SH-SY5Y (cell line): ENCODE measurements around the gene GCK.

Experiments used
- GATA2 ChIP-seq: IDR thresholded peaks from 2 replicates; pipeline ENCODE4 v1.6.1; 2011; ENCODE audit warnings: mild to moderate bottlenecking, low read depth, low read length
- GATA3 ChIP-seq: IDR thresholded peaks from 2 replicates; pipeline ENCODE4 v1.6.1; 2011; ENCODE audit warnings: low read depth, mild to moderate bottlenecking, low read length, moderate library complexity

GCK gene

DNA sequence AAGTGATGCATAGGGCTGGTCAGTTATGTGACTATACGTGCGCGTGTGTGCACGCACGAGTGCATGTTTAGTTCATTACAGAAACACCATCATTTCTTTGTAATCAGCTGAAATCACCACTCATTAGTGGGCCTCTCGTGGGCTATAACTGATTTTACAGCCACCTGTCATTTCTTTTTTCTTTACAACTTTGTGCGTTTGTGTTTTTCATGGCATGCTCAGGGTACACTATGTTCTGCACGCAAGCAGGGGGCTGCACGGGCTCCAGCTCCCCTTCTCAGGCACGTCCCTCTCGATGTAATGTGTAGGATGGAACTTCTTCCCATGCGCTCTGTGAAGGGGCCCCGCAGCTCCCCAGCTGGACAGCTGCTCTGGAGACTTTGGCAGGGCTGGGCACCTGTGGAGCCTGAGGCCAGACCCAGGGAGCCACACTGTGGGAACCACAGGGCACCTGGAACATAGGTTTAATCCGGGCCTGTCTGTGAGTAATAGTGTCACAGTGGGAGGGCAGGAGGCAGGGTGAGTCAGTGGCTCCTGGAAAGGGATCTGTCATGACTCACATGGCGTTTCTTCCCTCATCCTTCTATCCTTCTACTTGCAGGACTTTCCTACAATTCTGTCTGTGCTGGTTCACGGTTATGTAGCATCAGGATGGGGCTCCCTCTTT is 4.9 kb downstream of the GCK start:
- TF ChIP-seq GATA2 (no peak), GATA3 (no peak)

DNA sequence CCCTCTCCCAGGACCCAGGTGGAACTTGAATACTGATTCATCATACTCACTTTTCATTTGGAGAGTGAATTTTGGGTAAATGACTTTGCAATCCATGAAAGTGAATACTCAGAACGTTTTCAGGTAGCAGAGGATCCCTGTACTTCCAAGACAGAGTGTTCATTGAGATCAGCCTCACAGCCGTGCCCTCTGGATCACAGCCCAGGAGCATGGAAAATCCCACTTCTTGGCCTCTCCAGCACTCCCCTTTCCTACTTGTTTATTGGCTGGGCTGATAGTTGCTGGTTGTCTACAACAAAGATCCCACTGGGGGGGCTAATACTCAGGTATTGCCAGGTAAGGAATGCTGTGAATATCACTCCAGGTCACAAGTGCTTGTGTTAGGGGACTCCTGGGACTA is 5.9 kb downstream of the GCK start:
- TF ChIP-seq GATA2 (no peak), GATA3 (no peak)

DNA sequence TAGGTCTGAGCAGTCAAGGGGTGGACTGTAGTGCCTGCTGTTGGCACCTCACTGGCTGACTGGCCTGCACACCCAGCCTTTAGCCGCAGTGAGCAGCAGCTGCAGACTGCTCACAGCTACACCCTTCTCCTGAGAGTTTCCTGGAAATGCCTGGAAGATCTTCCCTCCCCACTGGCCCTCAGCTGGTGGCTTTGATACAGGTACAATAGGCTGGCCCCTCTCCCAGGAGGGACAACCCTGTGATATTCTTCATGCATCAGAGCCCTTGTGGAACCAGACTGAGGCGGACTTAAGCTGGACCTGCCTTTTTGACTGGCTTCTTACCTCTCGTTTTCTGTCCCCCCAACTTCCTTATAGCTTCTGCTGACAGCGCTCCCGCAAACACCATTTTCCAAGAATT is 6.4 kb downstream of the GCK start:
- TF ChIP-seq GATA2 (no peak), GATA3 (no peak)

DNA sequence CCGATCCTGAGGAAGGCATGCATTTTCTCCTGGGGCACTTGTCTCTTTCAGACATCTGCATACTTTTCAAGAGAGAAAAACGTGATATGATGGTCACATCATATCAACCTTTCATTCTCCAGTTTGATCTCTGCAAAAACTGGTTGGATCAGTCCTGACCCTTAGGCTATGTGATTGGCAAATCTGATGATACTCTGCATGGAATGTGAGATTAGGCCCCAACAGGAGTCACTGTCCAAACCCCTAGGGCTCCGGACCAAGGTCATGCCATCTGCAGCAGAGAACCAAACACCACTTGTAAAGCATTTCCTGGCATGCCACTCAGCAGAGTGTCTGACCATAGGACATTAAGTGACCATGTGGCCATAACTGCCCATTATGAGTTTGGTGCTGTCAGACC is 8.6 kb downstream of the GCK start:
- no peak for TF ChIP-seq GATA3
- no peak for TF ChIP-seq GATA2

DNA sequence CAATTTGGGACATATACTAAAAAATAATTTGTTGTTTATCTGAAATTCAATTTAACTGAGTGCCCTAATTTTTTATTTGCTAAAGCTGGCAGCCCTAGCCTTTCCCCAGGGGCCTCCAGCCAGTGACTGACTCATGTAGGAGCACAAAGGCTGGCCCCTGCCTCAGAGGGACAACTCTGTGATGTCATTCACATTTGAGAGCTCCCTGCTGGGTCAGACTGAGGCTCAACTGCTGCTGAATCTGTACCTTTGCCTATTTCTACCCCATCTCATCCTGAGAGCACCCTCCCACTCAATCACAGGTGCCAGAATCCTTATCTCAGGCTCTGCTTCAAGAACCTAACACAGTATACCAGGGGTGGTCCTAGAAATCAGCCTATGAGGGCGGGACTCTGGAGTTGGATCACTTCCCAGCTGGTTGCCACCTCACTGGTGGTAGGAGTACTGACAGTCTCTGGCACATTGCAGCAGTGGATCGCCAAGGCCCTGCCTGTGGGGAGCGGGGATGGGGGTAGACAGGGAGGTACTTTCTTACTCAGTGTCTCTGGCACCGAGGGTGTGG is 11.6 kb downstream of the GCK start:
- TF ChIP-seq GATA3: no peak
- no peak for TF ChIP-seq GATA2

DNA sequence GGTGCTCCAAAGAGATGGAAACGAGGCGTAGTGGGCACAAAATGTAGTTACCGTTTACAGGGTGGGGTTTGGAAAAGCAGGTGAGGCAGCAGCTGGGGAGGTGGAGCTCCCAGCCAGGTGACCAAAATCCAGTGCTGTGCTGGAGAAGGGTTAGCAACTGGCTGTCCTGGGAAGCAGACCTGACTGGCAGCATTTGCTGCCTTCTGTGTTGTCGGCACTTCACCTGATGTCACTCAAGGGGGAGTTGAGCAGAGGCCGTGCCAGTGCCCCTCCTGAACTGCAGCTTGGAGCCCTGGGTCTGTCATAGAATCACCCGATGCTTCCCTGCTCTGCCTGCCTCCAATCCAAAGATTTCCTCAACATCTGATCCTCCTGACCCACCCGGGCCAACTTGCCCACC is 12.8 kb downstream of the GCK start:
- no peak for TF ChIP-seq GATA3
- no peak for TF ChIP-seq GATA2

DNA sequence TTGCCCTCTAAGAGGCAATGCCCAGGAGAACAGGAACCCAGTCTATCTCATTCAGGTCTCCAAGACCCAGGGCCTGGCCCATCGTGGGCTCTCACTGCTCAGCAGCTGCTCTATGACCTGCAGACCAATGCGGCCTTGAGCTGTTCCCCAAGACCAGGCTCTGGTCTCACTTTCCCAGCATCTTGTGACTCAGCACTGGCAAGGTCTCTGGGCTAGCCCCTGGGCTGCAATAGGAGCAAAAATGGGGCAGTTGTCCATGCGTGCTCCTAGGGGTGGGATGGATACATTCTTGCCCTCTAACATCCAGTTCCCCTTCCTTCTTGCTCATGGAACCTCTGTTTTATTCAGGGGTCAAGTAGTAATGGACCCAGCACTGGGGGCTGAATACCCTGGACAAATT is 13.5 kb downstream of the GCK start:
- TF ChIP-seq GATA3 (no peak), GATA2 (no peak)

DNA sequence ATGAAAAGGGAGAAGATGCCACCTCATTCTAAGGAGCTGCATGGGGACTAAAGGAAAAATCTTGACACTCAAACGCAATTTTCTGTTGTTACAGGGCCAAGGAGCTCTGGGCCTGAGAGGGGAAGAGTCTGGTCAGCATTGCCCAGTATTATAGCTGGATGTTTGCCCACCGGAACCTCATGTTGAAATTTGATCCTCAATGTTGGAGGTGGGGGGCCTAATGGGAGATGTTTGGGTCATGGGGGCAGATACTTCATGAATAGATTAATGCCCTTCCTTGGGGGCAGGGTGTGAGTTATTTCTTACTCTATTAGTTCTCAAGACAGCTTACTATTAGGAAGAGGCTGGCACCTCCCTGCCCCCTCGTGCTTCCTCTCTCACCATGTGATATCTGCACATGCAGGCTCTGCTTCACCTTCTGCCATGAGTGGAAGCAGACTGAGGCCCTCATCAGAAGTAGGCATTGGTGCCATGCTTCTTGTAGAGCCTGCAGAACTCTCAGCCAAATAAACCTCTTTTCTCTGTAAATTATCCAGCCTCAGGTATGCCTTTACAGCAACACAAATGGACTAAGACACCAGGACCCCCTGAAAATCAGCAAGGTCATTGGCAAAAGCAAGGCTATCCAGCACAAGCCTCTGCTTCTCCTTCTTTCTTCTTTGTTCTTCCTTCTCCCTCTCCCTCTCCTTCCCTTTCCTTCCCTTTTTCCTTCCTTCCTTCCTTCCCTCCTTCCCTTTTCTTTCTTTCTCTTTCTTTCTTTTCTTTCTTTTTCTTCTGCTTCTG is 15.1 kb downstream of the GCK start:
- TF ChIP-seq GATA3: no peak
- no peak for TF ChIP-seq GATA2

DNA sequence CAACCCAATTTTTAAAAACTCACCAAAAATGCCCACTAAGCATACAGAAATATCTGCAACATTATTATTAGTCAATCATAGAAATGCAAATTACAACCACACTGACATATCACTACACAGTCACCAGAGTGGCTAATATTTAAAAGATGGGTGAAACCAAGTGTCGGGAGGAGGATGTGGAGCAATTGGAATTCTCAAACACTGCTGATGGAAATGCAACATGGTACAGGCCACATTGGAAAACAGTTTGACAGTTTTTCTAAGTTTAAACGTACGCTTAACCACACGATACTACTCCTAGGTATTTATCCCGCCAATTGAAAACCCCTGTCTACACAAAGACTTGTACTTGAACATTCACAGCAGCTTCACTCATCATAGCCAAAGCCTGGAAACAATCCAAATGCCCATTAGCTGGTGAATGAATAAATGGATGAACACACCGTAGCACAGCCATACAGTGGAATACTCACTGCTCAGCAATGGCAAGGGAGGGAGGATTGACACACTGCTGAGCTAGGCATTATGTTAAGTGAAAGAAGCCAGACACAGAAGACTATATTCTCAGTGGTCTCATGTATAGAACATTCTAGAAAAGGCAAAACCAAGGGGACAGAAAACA is 16.3 kb downstream of the GCK start:
- TF ChIP-seq GATA3 (no peak), GATA2 (no peak)

DNA sequence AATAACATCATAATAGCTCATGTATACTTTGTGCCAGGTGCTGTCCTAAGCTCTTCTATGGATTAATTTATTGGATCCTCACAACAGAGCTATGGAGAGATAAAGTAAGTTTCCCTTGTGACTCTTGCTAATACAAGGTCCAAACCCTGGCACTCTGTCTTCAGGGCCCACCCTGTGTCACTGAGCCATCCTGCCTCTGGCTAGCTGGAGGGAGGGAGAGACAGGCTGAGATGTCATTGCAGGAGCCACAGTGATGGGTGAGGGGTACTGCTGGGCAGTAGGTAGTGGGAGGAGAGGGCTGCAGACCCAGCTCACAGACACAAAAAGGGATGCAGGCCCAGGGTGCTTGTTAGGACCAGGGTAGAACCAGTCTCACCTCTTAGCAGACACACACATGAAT is 16.9 kb downstream of the GCK start:
- TF ChIP-seq GATA2 (no peak), GATA3 (no peak)

DNA sequence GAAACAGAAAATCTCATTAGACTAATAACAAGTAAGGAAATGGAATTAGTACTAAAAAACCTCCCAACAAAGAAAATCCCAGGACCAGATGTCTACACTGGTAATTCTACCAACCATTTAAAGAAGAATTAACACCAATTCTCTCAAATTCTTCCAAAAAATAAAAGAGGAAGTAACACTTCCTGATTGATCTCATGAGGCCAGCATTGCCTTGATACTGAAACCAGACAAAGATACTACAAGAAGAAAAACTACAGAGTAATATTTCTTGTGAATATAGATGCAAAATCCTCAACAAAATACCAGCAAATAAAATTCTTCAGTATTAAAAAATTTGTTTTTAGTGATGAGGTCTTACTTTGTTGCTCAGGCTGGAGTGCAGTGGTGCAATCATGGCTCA is 21.3 kb downstream of the GCK start:
- no peak for TF ChIP-seq GATA2
- no peak for TF ChIP-seq GATA3

DNA sequence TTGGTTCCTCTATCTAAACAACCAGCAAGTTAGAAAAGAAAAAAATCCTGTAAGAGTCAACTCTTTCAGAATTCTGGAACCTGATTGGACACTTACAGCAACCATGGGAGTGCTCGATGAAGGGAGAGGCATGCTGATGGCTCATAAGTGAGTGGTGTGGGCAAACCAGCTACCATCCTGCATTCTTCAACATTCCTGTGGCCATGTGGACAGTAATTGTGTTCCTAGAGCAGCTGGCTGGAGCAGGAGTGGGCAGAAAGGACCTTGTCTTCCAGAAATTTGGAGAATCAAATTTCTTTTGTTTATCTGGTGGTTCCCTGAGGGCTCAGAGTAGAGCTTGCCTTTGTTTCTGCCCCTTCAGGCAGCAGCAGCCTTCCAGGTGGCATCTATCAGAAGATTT is 25.6 kb downstream of the GCK start:
- no peak for TF ChIP-seq GATA2
- no peak for TF ChIP-seq GATA3

DNA sequence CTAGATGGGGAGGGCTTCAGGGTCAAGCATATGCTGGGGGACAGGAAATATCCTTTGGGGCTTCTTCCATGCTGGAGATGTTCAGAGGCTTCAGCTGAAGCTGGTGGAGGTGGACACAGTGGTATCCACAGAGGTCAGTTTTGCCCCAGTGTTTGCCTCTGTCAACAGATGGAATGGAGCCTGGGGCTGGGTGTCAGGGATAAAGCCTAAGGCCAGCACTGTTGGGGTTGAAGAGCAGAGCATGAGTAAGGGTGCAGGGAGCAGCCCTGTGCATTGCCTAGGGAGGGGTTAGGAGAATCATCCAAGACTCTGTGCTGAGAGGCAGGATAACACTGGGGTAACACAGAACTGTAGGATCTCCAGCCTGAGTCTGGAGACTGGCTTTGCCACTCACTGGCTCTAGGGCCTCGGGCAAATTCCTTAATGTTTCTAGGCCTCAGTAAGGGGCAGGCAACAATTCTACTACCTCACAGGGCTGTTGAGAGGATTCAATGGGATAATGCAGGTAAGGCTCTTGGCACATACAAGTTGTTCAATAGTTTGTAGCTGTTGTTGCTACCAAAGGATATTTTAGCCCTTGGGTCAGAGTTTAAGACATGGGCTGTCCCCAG is 26.3 kb downstream of the GCK start:
- TF ChIP-seq GATA2 (no peak), GATA3 (no peak)

DNA sequence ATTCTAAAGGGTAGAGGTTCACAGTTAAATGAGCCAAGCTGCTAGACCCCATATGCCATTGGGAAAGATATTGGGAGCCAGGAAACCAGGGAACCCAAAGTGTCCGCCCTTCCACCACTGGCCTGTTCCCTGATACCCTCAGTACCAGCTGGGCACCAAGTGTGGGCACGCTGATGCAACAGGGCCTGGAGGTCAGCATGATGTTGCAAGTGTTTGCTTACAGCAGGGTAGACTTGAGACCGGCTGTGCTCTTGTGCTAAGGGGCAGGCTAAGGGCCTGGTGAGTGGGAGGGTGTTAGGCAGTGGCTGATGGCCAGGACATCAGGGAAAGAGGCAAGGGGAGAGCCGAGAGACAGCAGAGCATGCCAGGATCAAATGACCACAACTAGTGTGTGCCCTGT is 27.1 kb downstream of the GCK start:
- TF ChIP-seq GATA3 (no peak), GATA2 (no peak)
